GM12874 (cell line): ENCODE data around the gene TMEM156.

Source experiments
- CTCF ChIP-seq: IDR thresholded peaks from 2 replicates; pipeline ENCODE4 v1.5.1; 2011; ENCODE audit warnings: low read depth, mild to moderate bottlenecking, control low read depth, low read length, moderate library complexity; ENCODE audit not compliant: insufficient read depth

Gene TMEM156

GRCh38 chr4:38920186-38920585 is 112.0 kb downstream of the TMEM156 start:
- TF ChIP-seq CTCF: no peak

GRCh38 chr4:38919494-38919893 is 112.7 kb downstream of the TMEM156 start:
- TF ChIP-seq CTCF: no peak

GRCh38 chr4:38917481-38918025 is 114.7 kb downstream of the TMEM156 start:
- no peak for TF ChIP-seq CTCF
